IMR-90 (cell line): Measurements from ENCODE around the gene PRELID2. TPM values are rescaled to one million over a fixed set of nuclear protein-coding genes. Genes with fewer than 3 reads are reported as not detected.

ENCODE experiments used
- ATAC-seq: fragments of 200-7000 bp; cut with Tn5 transposase; 2 replicates; pipeline ENCODE4 v1.9.1; 2020; ENCODE audit warnings: low read depth, mild to moderate bottlenecking, moderate library complexity
- BruUV-seq: library from RNA; stranded (reverse); fragments of 400-500 nt; replicated peaks from 2 replicates; lab custom pipeline; 2021; lab: Mats Ljungman, UMichigan
- CTCF ChIA-PET: fragments of 300-600 bp; formaldehyde crosslinking; extraction: SDS; loops from one replicate; lab custom pipeline; 2021; ENCODE audit warnings: antibody characterized with exemption; lab: Yijun Ruan, JAX
- POLR2A ChIA-PET: fragments of 300-600 bp; sonication (Branson Sonifier 250); formaldehyde crosslinking; loops from one replicate; lab custom pipeline; 2022; ENCODE audit warnings: antibody characterized with exemption; ENCODE audit not compliant: unreplicated experiment; lab: Charles Lee
- DNase-seq: peaks from one replicate; pipeline ENCODE4 v3.0.0; 2013
- H2AFZ ChIP-seq: replicated peaks from 2 replicates; pipeline ENCODE3; 2013; ENCODE audit warnings: low read length, mild to moderate bottlenecking; ENCODE audit not compliant: poor library complexity
- H2AK5ac ChIP-seq: 2 replicates; pipeline ENCODE4 v1.6.1; 2013; ENCODE audit warnings: low read depth, low read length, inconsistent platforms
- H2AK9ac ChIP-seq: replicated peaks from 2 replicates; pipeline ENCODE3; 2013; ENCODE audit warnings: mild to moderate bottlenecking, low read depth, low read length, moderate library complexity; ENCODE audit not compliant: poor library complexity
- H2BK120ac ChIP-seq: 2 replicates; pipeline ENCODE4 v1.6.1; 2013; ENCODE audit warnings: low read depth, low read length, inconsistent platforms
- H2BK15ac ChIP-seq: 3 replicates; pipeline ENCODE4 v1.6.1; 2013; ENCODE audit warnings: low read depth, low read length, inconsistent platforms
- H2BK20ac ChIP-seq: 2 replicates; pipeline ENCODE4 v1.6.1; 2013; ENCODE audit warnings: low read depth, mild to moderate bottlenecking, inconsistent platforms, low read length, moderate library complexity
- H2BK5ac ChIP-seq: 2 replicates; pipeline ENCODE4 v1.6.1; 2013; ENCODE audit warnings: mild to moderate bottlenecking, low read depth, low read length, inconsistent platforms; ENCODE audit not compliant: poor library complexity, severe bottlenecking
- H3K14ac ChIP-seq: replicated peaks from 2 replicates; pipeline ENCODE4 v1.6.1; 2013; ENCODE audit warnings: low read depth, low read length, inconsistent platforms
- H3K18ac ChIP-seq: 2 replicates; pipeline ENCODE4 v1.6.1; 2013; ENCODE audit warnings: low read depth, low read length, control low read depth
- H3K23ac ChIP-seq: 2 replicates; pipeline ENCODE4 v1.6.1; 2013; ENCODE audit warnings: low read depth, low read length, inconsistent platforms
- H3K27ac ChIP-seq: 2 replicates; pipeline ENCODE4 v1.5.1; 2013; ENCODE audit warnings: mild to moderate bottlenecking, control low read depth, low read length; ENCODE audit not compliant: insufficient read depth
- H3K27me3 ChIP-seq: 2 replicates; pipeline ENCODE4 v1.6.1; 2013; ENCODE audit warnings: low read length; ENCODE audit not compliant: control insufficient read depth, insufficient read depth
- H3K36me3 ChIP-seq: 2 replicates; pipeline ENCODE4 v1.6.1; 2013; ENCODE audit warnings: low read length, mixed read lengths; ENCODE audit not compliant: control insufficient read depth, insufficient read depth
- H3K4ac ChIP-seq: 2 replicates; pipeline ENCODE4 v1.6.1; 2013; ENCODE audit warnings: low read depth, low read length, inconsistent platforms
- H3K4me1 ChIP-seq: 2 replicates; pipeline ENCODE4 v1.6.1; 2013; ENCODE audit warnings: low read length, mixed read lengths; ENCODE audit not compliant: control insufficient read depth, insufficient read depth
- H3K4me2 ChIP-seq: 2 replicates; pipeline ENCODE4 v1.6.1; 2013; ENCODE audit warnings: low read depth, mild to moderate bottlenecking, control low read depth, low read length, moderate library complexity
- H3K4me3 ChIP-seq: 2 replicates; pipeline ENCODE4 v1.5.1; 2013; ENCODE audit warnings: low read depth, mild to moderate bottlenecking, control low read depth, low read length, moderate library complexity; ENCODE audit not compliant: insufficient read depth
- H3K56ac ChIP-seq: 2 replicates; pipeline ENCODE4 v1.6.1; 2013; ENCODE audit warnings: low read length, inconsistent platforms; ENCODE audit not compliant: insufficient read depth; ENCODE audit errors: extremely low read depth
- H3K79me1 ChIP-seq, 2 experiments: 2 replicates each; pipeline ENCODE4 v1.6.1; 2013; ENCODE audit warnings: low read length in 2 of 2, inconsistent platforms in 1 of 2, low read depth in 1 of 2
- H3K9ac ChIP-seq: 2 replicates; pipeline ENCODE4 v1.6.1; 2013; ENCODE audit warnings: low read depth, low read length, control low read depth
- H3K9me1 ChIP-seq: 2 replicates; pipeline ENCODE4 v1.6.1; 2013; ENCODE audit warnings: low read length, inconsistent platforms; ENCODE audit not compliant: insufficient read depth
- H3K9me3 ChIP-seq: 2 replicates; pipeline ENCODE4 v1.6.1; 2013; ENCODE audit warnings: low read length; ENCODE audit not compliant: control insufficient read depth, insufficient read depth
- H4K20me1 ChIP-seq: 2 replicates; pipeline ENCODE4 v1.6.1; 2013; ENCODE audit warnings: low read length, inconsistent platforms; ENCODE audit not compliant: insufficient read depth
- H4K5ac ChIP-seq: 2 replicates; pipeline ENCODE4 v1.6.1; 2013; ENCODE audit warnings: mild to moderate bottlenecking, low read depth, low read length, control low read depth
- H4K8ac ChIP-seq, 2 experiments: 2 replicates each; pipeline ENCODE4 v1.6.1; 2013; ENCODE audit warnings: low read depth in 2 of 2, low read length in 2 of 2, control low read depth in 1 of 2, inconsistent platforms in 1 of 2
- H4K91ac ChIP-seq: 2 replicates; pipeline ENCODE4 v1.6.1; 2013; ENCODE audit warnings: low read depth, low read length, inconsistent platforms; ENCODE audit not compliant: insufficient read depth
- BHLHE40 ChIP-seq: fragments of 150-350 bp; IDR thresholded peaks from 2 replicates; pipeline ENCODE4 v1.6.1; 2016; ENCODE audit warnings: mild to moderate bottlenecking, low read depth, low read length
- CEBPB ChIP-seq: IDR thresholded peaks from 2 replicates; pipeline ENCODE4 v1.6.1; 2012; ENCODE audit warnings: low read depth, low read length, improper control_type of control experiment
- CHD1 ChIP-seq: IDR thresholded peaks from 2 replicates; pipeline ENCODE4 v1.6.1; 2012; ENCODE audit warnings: low read depth, low read length, improper control_type of control experiment
- CTCF ChIP-seq: conservative IDR thresholded peaks from 2 replicates; pipeline ENCODE4 v1.5.1; 2012; ENCODE audit warnings: mild to moderate bottlenecking, low read depth, low read length, improper control_type of control experiment
- ELK1 ChIP-seq: fragments of 150-350 bp; IDR thresholded peaks from 2 replicates; pipeline ENCODE4 v1.6.1; 2016; ENCODE audit warnings: low read depth, mild to moderate bottlenecking, low read length, moderate library complexity, borderline replicate concordance
- FOS ChIP-seq: fragments of 150-350 bp; IDR thresholded peaks from 2 replicates; pipeline ENCODE4 v1.6.1; 2016; ENCODE audit warnings: low read depth, low read length
- MAFK ChIP-seq: IDR thresholded peaks from 2 replicates; pipeline ENCODE4 v1.6.1; 2012; ENCODE audit warnings: low read depth, low read length, improper control_type of control experiment
- MAZ ChIP-seq: IDR thresholded peaks from 2 replicates; pipeline ENCODE4 v1.6.1; 2012; ENCODE audit warnings: low read depth, mild to moderate bottlenecking, low read length, improper control_type of control experiment, moderate library complexity, borderline replicate concordance
- MXI1 ChIP-seq: IDR thresholded peaks from 2 replicates; pipeline ENCODE4 v1.6.1; 2012; ENCODE audit warnings: low read depth, mild to moderate bottlenecking, low read length, moderate library complexity, borderline replicate concordance
- NFE2L2 ChIP-seq: fragments of 150-350 bp; IDR thresholded peaks from 2 replicates; pipeline ENCODE4 v1.6.1; 2016; ENCODE audit warnings: low read depth, mild to moderate bottlenecking, low read length
- POLR2A ChIP-seq: IDR thresholded peaks from 2 replicates; pipeline ENCODE4 v1.6.1; 2012; ENCODE audit warnings: mild to moderate bottlenecking, low read depth, low read length
- RAD21 ChIP-seq: IDR thresholded peaks from 2 replicates; pipeline ENCODE4 v1.6.1; 2012; ENCODE audit warnings: low read length, improper control_type of control experiment
- RCOR1 ChIP-seq: IDR thresholded peaks from 2 replicates; pipeline ENCODE4 v1.6.1; 2012; ENCODE audit warnings: mild to moderate bottlenecking, low read length, improper control_type of control experiment; ENCODE audit not compliant: insufficient replicate concordance
- RFX5 ChIP-seq: IDR thresholded peaks from 2 replicates; pipeline ENCODE4 v1.8.0; 2012; ENCODE audit warnings: low read depth, mild to moderate bottlenecking, low read length, moderate library complexity
- SMC3 ChIP-seq: fragments of 150-350 bp; IDR thresholded peaks from 2 replicates; pipeline ENCODE4 v1.6.1; 2016; ENCODE audit warnings: low read depth, mild to moderate bottlenecking, antibody characterized with exemption, low read length, moderate library complexity
- USF2 ChIP-seq: fragments of 150-350 bp; IDR thresholded peaks from 2 replicates; pipeline ENCODE4 v1.6.1; 2017; ENCODE audit warnings: mild to moderate bottlenecking, antibody characterized with exemption, low read length, low read depth
- WGBS, 2 experiments: methylation state at CpG; one replicate each; pipeline versions ENCODE4 v1.1.5 to v1.1.7; 2013; ENCODE audit warnings: missing lambda C conversion rate in 2 of 2; ENCODE audit not compliant: insufficient read length in 1 of 2; ENCODE audit errors: extremely low coverage in 2 of 2; 5-methylcytosine and 5-hydroxymethylcytosine counted together
- dilution Hi-C: fragments of 300-500 bp; cut with HindIII; formaldehyde crosslinking; loops from one replicate; pipeline ENCODE4 v1.14.3; 2018; ENCODE audit warnings: low sequenced_read_pairs; ENCODE audit not compliant: unreplicated experiment
- in situ Hi-C: fragments of 300-500 bp; cut with MboI; formaldehyde crosslinking; loops from 3 replicates; pipeline ENCODE4 v1.14.3; 2019; ENCODE audit warnings: low sequenced_read_pairs, inconsistent platforms, mixed read lengths
- intact Hi-C: fragments of 100-400 bp; cut with micrococcal nuclease; formaldehyde crosslinking; loops from 2 replicates; pipeline ENCODE4 v1.10.0; 2022
- polyA plus RNA-seq, 3 experiments: library from polyadenylated mRNA; depleted of rRNA; stranded (reverse); fragments of >200 nt; gene quantifications; 2 replicates each; pipeline ENCODE4 v1.2.3, GENCODE V29; 2012; ENCODE audit warnings: low replicate concordance in 1 of 3
- total RNA-seq: library from RNA; depleted of rRNA; stranded (reverse); fragments of >200 nt; gene quantifications from 2 replicates; pipeline ENCODE4 v1.2.3, GENCODE V29; 2012

PRELID2 gene
- total and polyA plus RNA-seq, 2 of the 4 experiments (the other 2 are of a cell fraction) = 4.9 to 8.6 TPM

GRCh38 chr5:145846081-145846480 lies 10.9 kb upstream of the PRELID2 start:
- ATAC-seq = no peak
- Histone ChIP-seq H3K9me3 (no peaks in the 10 kb centered on the region), H2AK5ac (no peak overlapping the region), H3K27ac (no peak overlapping the region), H2BK120ac (no peak overlapping the region), H3K27me3 (no peaks in the 10 kb centered on the region), H3K36me3 (no peaks in the 10 kb centered on the region), H4K91ac (no peak overlapping the region), H3K23ac (no peak overlapping the region), H3K4me3 (no peak overlapping the region), H3K79me1 (no peaks in the 10 kb centered on the region), H4K20me1 (no peaks in the 10 kb centered on the region), H4K5ac (no peak overlapping the region), H3K56ac (no peak overlapping the region), H3K9me1 (peaks cover 5% of the 10 kb centered on the region; the same call in 1 of the 2 replicates), H2BK20ac (no peak overlapping the region), H2AK9ac (no peak overlapping the region), H3K4ac (no peak overlapping the region), H4K8ac (no peak overlapping the region), H2BK15ac (no peak overlapping the region), H3K9ac (no peak overlapping the region), H3K4me1 (peaks cover 2% of the 10 kb centered on the region; the same call in 1 of the 2 replicates), H2BK5ac (no peak overlapping the region), H2AFZ (no peak overlapping the region), H3K18ac (no peak overlapping the region), H3K4me2 (no peak overlapping the region), H3K14ac (no peak overlapping the region)
- ChIA-PET CTCF (interaction anchor here (0.6 kb wide), 1 partner anchor 11 kb away, joined by 3 read pairs; no protein-coding TSS in a partner anchor), POLR2A (no interaction called here)
- no peak for TF ChIP-seq CHD1
- no peak for TF ChIP-seq CTCF
- no peak for TF ChIP-seq RFX5
- TF ChIP-seq CEBPB = no peak
- no peak for TF ChIP-seq NFE2L2
- TF ChIP-seq FOS = no peak
- no peak for TF ChIP-seq MXI1
- TF ChIP-seq MAZ = no peak
- no peak for TF ChIP-seq USF2
- TF ChIP-seq ELK1 = no peak
- TF ChIP-seq RCOR1 = no peak
- TF ChIP-seq MAFK = no peak
- no peak for TF ChIP-seq RAD21
- TF ChIP-seq POLR2A = no peak
- no peak for TF ChIP-seq SMC3
- TF ChIP-seq BHLHE40 = no peak
- intact Hi-C loops = no loop called here
- dilution Hi-C loops = no loop called here
- WGBS, 2 experiments = no CpG with 5 or more reads among the region's 3 CpGs
- in situ Hi-C loops = no loop called here
- no TSS peak for BruUV-seq
- no peak for DNase-seq
